ENCODE results near the gene GNAZ.

GNAZ gene

DNA sequence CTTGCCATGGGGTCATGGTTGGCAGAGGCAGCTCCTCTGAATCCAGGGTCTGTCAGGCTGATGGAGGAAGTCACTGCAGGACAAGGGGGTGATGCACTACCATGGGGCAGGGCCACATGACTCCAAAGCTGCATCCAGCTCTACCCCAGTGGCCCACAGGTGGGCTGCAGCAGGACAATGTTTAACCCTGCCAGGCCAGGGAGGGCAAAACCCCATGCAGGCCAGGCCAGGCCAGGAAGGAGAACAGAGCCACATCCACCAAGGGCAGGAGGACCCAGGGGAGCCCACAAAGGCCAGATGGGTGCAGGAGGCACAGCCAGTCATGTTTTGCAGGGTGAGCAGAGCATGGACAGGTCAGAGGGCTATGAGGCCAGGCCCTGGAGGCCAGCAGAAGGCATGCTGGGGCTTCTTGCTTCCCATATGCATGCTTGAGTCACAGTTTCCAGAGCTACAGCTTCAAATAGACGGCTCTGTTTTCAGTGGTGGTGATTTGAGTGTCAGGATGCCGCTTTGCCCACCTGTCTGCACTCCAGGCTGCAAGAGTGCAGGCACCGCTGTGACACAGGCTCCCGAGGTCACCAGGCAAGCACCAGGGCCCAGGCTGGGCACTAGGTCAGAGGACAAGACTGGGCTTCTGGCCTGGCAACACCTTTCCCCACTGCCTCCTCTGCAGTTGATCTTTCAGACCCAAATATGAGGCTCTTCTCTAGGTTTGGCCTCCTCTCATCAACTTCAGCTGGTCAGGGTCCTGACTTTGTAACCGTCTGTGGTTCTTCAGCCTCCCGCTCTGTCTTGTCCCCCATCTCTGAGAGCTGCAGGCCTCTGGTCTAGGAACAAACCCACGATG lies 48.6 kb downstream of the GNAZ start:
- no peak for DNase-seq (ENCODE audit: low read depth in 2 of 2)

- peak in 1 of 2 donors; percentile 17 for DNase-seq (ENCODE audit: low read depth in 2 of 2)
These were observed 49.4 kb downstream of the GNAZ start for GRCh38 chr22:23119494-23120414.

- no peak for DNase-seq (ENCODE audit: low read depth in 2 of 2)
These were observed 50.1 kb downstream of the GNAZ start for GRCh38 chr22:23120415-23120899.

DNA sequence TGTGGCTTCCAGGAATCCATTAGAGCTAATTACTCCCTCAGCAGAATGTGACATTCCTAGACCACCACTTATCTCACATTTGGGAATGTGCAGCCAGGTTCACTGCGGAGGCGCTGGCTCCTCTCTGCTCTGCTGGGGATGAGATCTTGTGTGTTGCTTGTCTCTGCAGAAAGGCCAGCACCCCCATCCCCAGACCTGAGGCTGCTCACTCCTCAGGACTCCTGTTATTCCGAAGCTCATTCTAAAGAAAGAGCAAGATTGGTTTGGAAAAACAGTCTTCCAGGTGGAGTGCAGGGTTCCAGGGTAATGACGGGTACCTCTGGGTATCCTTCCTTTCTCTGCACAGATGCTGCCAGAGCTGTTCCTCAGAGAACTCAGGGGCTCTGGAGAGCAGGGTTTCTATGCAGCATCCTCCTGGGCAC lies 50.7 kb downstream of the GNAZ start:
- DNase-seq (ENCODE audit: low read depth in 2 of 2) = no peak

GRCh38 chr22:23121424-23121823 lies 51.1 kb downstream of the GNAZ start:
- DNase-seq (ENCODE audit: low read depth in 2 of 2) = no peak

GRCh38 chr22:23122216-23122957 lies 52.1 kb downstream of the GNAZ start:
- DNase-seq (ENCODE audit: low read depth in 2 of 2) = no peak

- DNase-seq (ENCODE audit: low read depth in 2 of 2) = no peak
These were observed 52.9 kb downstream of the GNAZ start for GRCh38 chr22:23122992-23123803.

DNA sequence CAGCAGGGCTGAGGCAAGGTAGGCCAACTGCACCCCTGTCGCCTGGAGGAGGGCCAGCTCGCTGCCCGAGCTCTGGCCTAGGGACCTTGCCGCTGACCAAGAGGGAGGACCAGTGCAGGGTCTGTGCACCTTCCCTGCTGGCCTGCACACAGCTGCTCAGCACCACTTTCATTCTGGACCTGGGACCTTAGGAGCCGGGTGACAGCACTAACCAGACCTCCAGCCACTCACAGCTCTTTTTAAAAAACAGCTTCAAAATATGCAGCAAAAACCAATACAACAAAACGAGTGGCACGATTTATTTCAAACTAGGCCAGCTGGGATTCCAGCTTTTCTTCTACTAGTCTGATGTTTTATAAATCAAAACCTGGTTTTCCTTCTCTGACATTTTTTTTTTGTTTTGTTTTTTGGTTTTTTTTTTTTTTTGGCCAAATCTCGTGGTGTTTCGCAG lies 53.5 kb downstream of the GNAZ start:
- no peak for DNase-seq (ENCODE audit: low read depth in 2 of 2)

DNA sequence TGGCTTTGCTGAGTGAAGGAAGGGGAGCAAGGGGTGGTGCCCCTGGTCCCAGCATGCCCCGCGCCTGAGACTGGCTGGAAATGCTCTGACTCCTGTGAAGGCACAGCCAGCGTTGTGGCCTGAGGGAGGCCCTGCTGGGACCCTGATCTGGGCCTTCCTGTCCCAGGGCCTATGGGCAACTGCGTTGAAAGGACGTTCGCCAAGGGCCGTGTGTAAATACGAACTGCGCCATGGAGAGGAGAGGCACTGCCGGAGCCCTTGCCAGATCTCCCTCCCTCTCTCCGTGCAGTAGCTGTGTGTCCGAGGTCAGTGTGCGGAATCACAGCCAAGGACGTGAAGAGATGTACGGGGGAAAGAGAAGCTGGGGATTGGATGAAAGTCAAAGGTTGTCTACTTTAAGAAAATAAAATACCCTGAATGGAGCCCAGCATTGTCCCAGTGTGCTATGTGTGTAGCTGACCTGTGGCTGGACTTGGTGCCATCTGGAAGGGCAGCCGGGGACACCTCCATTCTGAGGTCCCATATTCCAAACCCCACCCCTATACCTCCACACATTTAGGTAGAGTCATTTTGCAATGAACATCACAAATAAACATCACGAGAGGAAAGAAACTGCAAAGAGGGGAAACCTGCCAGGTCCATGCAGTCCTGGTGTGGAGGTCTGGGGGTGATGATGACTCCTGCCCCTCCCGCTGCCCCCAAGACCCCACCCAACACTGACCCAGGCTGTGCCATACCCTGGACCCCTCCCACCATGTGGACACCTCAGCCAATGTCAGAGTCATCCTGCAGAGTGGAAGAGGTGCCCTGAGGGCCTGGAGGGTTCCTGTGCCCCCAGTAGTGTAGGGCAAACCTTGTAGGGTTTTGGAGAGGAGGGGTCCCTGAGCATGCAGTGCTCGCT lies 54.5 kb downstream of the GNAZ start:
- DNase-seq (ENCODE audit: low read depth in 2 of 2) = no peak

DNA sequence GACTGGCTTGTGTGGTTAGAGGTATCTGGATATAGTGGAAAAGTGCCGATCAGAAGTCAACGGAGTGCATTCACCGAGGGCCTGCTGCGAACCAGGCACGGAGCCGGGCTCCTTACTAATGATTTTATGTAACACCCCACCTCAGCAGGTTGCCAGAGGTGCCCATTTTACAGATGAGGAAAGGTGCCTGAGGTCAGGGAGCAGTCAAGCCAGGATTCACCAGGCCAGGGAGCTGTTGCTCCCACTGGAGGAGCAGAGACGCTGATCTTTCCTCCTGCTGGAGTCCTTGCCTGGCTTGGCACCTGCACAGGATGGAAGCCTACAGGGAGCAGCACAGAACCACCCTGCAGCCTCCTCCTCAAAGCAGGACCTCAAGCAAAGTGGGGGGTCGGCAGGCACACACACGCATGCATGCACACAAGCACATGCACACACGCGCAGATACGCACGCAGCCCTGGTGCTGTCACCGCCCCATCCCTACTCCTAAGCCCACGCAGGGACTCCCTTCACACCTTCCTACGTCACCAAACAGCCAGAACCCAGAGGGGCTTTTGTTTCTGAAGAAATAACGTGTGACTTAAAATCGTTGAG lies 55.3 kb downstream of the GNAZ start:
- DNase-seq (ENCODE audit: low read depth in 2 of 2) = no peak

GRCh38 chr22:23126165-23127054 lies 56.1 kb downstream of the GNAZ start:
- no peak for DNase-seq (ENCODE audit: low read depth in 2 of 2)

GRCh38 chr22:23127055-23127756 lies 56.9 kb downstream of the GNAZ start:
- no peak for DNase-seq (ENCODE audit: low read depth in 2 of 2)

GRCh38 chr22:23127788-23128187 lies 57.5 kb downstream of the GNAZ start:
- no peak for DNase-seq (ENCODE audit: low read depth in 2 of 2)

GRCh38 chr22:23128269-23129108 lies 58.2 kb downstream of the GNAZ start:
- peak; percentile 52 to 57 for DNase-seq (ENCODE audit: low read depth in 2 of 2)

- DNase-seq (ENCODE audit: low read depth in 2 of 2) = no peak
These were observed 58.8 kb downstream of the GNAZ start for GRCh38 chr22:23129149-23129548.

DNA sequence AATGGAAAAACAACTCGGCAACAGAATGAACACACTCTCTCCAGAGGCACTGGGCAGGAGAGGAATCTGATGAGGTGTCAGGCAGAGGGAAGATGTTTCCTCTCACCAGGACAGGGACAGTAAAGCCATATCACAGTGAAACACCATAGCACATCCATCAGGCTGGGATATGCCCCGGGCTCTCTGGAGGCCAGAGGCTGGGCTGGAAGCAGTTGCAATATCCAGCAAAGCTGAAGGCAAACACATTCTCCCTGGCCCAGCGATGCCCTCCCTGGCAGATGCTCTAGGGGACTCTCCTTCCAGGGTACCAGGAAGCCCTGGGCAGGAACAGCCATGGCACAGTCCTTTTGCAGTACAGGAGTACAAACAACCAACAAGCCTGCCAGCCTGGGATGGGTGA lies 60.4 kb downstream of the GNAZ start:
- no peak for DNase-seq (ENCODE audit: low read depth in 2 of 2)

- no peak for DNase-seq (ENCODE audit: low read depth in 2 of 2)
These were observed 61.6 kb downstream of the GNAZ start for GRCh38 chr22:23131931-23132330.

Measured in activated CD8-positive, alpha-beta memory T cell treated with anti-CD3 and anti-CD28 coated beads for 4 hours (primary cell).